T-helper 1 cell treated with Interleukin-12 subunit alpha and Interleukin-12 subunit beta and Interleukin-4 antibody, amounts not matched to agents 30 μg/mL and 1 μg/mL, for 36 hours (primary cell): Measurements from ENCODE around the gene PIGO.

Experiments used
- H3K27ac Mint-ChIP-seq: one replicate; pipeline ENCODE4 v1.8.0; 2021; ENCODE audit warnings: mild to moderate bottlenecking, mixed read lengths
- H3K27me3 Mint-ChIP-seq: one replicate; pipeline ENCODE4 v1.8.0; 2021; ENCODE audit warnings: low read depth, mixed read lengths
- H3K36me3 Mint-ChIP-seq: one replicate; pipeline ENCODE4 v1.8.0; 2021; ENCODE audit warnings: low read depth, mixed read lengths
- H3K4me1 Mint-ChIP-seq: one replicate; pipeline ENCODE4 v1.8.0; 2021; ENCODE audit warnings: low read depth, mixed read lengths
- H3K4me3 Mint-ChIP-seq: one replicate; pipeline ENCODE4 v1.8.0; 2021; ENCODE audit warnings: mild to moderate bottlenecking, moderate library complexity, mixed read lengths
- H3K9me3 Mint-ChIP-seq: one replicate; pipeline ENCODE4 v1.8.0; 2021; ENCODE audit warnings: mixed read lengths

PIGO gene

GRCh38 chr9:35070823-35071813 lies 25.3 kb downstream of the PIGO start:
- peak overlapping the region; percentile 85 for H3K27ac Mint-ChIP-seq
- H3K9me3 Mint-ChIP-seq = no peaks in the 10 kb centered on the region

GRCh38 chr9:35069020-35069419 lies 27.4 kb downstream of the PIGO start:
- peak overlapping the region; percentile 10 for H3K4me3 Mint-ChIP-seq

More at GRCh38 chr9:35070823-35071813, 25.3 kb downstream of the PIGO start:
- Mint-ChIP-seq H3K4me3 (peak overlapping the region; percentile 91), H3K4me1 (peaks cover 49% of the 10 kb centered on the region), H3K27me3 (no peaks in the 10 kb centered on the region), H3K36me3 (peaks cover 59% of the 10 kb centered on the region)

GRCh38 chr9:35067056-35067455 lies 29.3 kb downstream of the PIGO start:
- H3K4me3 Mint-ChIP-seq = no peak overlapping the region
- no peaks in the 10 kb centered on the region for H3K27me3 Mint-ChIP-seq
- peaks cover 65% of the 10 kb centered on the region for H3K36me3 Mint-ChIP-seq
- no peak overlapping the region for H3K27ac Mint-ChIP-seq
- H3K4me1 Mint-ChIP-seq = peaks cover 39% of the 10 kb centered on the region
- no peaks in the 10 kb centered on the region for H3K9me3 Mint-ChIP-seq

More at GRCh38 chr9:35069020-35069419, 27.4 kb downstream of the PIGO start:
- Mint-ChIP-seq H3K9me3 (no peaks in the 10 kb centered on the region), H3K36me3 (peaks cover 54% of the 10 kb centered on the region), H3K27me3 (no peaks in the 10 kb centered on the region), H3K4me1 (peaks cover 44% of the 10 kb centered on the region), H3K27ac (no peak overlapping the region)

GRCh38 chr9:35060548-35061207 lies 35.7 kb downstream of the PIGO start:
- H3K4me3 Mint-ChIP-seq = no peak overlapping the region
- H3K36me3 Mint-ChIP-seq = peaks cover 78% of the 10 kb centered on the region
- no peaks in the 10 kb centered on the region for H3K9me3 Mint-ChIP-seq
- no peak overlapping the region for H3K27ac Mint-ChIP-seq
- H3K4me1 Mint-ChIP-seq = no peaks in the 10 kb centered on the region
- no peaks in the 10 kb centered on the region for H3K27me3 Mint-ChIP-seq

- H3K27me3 Mint-ChIP-seq = no peaks in the 10 kb centered on the region
- no peaks in the 10 kb centered on the region for H3K9me3 Mint-ChIP-seq
- no peak overlapping the region for H3K27ac Mint-ChIP-seq
- peaks cover 75% of the 10 kb centered on the region for H3K36me3 Mint-ChIP-seq
- peaks cover 2% of the 10 kb centered on the region for H3K4me1 Mint-ChIP-seq
- no peak overlapping the region for H3K4me3 Mint-ChIP-seq
Measured at GRCh38 chr9:35059438-35059837, 37.0 kb downstream of the PIGO start.

- Mint-ChIP-seq H3K27me3 (no peaks in the 10 kb centered on the region), H3K36me3 (peaks cover 72% of the 10 kb centered on the region), H3K9me3 (no peaks in the 10 kb centered on the region), H3K4me3 (no peak overlapping the region), H3K27ac (peak overlapping the region; percentile 26), H3K4me1 (peaks cover 2% of the 10 kb centered on the region)
Measured at GRCh38 chr9:35057271-35057620, 39.1 kb downstream of the PIGO start.

- Mint-ChIP-seq H3K27ac (peak overlapping the region; percentile 45), H3K36me3 (peaks cover 68% of the 10 kb centered on the region), H3K27me3 (no peaks in the 10 kb centered on the region), H3K9me3 (no peaks in the 10 kb centered on the region), H3K4me1 (peaks cover 2% of the 10 kb centered on the region), H3K4me3 (no peak overlapping the region)
Measured at GRCh38 chr9:35056571-35057270, 39.7 kb downstream of the PIGO start.

GRCh38 chr9:35054871-35055644 lies 41.3 kb downstream of the PIGO start:
- no peak overlapping the region for H3K27ac Mint-ChIP-seq
- H3K36me3 Mint-ChIP-seq = peaks cover 56% of the 10 kb centered on the region
- H3K27me3 Mint-ChIP-seq = no peaks in the 10 kb centered on the region
- H3K4me3 Mint-ChIP-seq = no peak overlapping the region
- no peaks in the 10 kb centered on the region for H3K9me3 Mint-ChIP-seq
- peaks cover 5% of the 10 kb centered on the region for H3K4me1 Mint-ChIP-seq

GRCh38 chr9:35054185-35054835 lies 42.1 kb downstream of the PIGO start:
- peak overlapping the region; percentile 53 for H3K27ac Mint-ChIP-seq
- peaks cover 49% of the 10 kb centered on the region for H3K36me3 Mint-ChIP-seq

GRCh38 chr9:35051069-35051967 lies 45.1 kb downstream of the PIGO start:
- no peaks in the 10 kb centered on the region for H3K9me3 Mint-ChIP-seq
- peak overlapping the region; percentile 7 for H3K27ac Mint-ChIP-seq
- H3K4me3 Mint-ChIP-seq = no peak overlapping the region
- H3K36me3 Mint-ChIP-seq = peaks cover 32% of the 10 kb centered on the region
- peaks cover 5% of the 10 kb centered on the region for H3K4me1 Mint-ChIP-seq
- no peaks in the 10 kb centered on the region for H3K27me3 Mint-ChIP-seq

More at GRCh38 chr9:35054185-35054835, 42.1 kb downstream of the PIGO start:
- Mint-ChIP-seq H3K4me3 (no peak overlapping the region), H3K9me3 (no peaks in the 10 kb centered on the region), H3K4me1 (peaks cover 5% of the 10 kb centered on the region), H3K27me3 (no peaks in the 10 kb centered on the region)

- H3K4me1 Mint-ChIP-seq = peaks cover 4% of the 10 kb centered on the region
- H3K27me3 Mint-ChIP-seq = no peaks in the 10 kb centered on the region
- H3K9me3 Mint-ChIP-seq = no peaks in the 10 kb centered on the region
- H3K4me3 Mint-ChIP-seq = no peak overlapping the region
- H3K36me3 Mint-ChIP-seq = peaks cover 21% of the 10 kb centered on the region
- H3K27ac Mint-ChIP-seq = no peak overlapping the region
Measured at GRCh38 chr9:35048511-35048910, 47.9 kb downstream of the PIGO start.

- no peaks in the 10 kb centered on the region for H3K9me3 Mint-ChIP-seq
- peaks cover 13% of the 10 kb centered on the region for H3K36me3 Mint-ChIP-seq
Measured at GRCh38 chr9:35044071-35044470, 52.3 kb downstream of the PIGO start.

More at GRCh38 chr9:35044071-35044470, 52.3 kb downstream of the PIGO start:
- Mint-ChIP-seq H3K27me3 (no peaks in the 10 kb centered on the region), H3K4me1 (no peaks in the 10 kb centered on the region), H3K27ac (no peak overlapping the region), H3K4me3 (no peak overlapping the region)
